Mesothelial cell of epicardium (in vitro differentiated cells): Measurements from ENCODE around the gene MAPK8IP3. TPM values are rescaled to one million over a fixed set of nuclear protein-coding genes. Genes with fewer than 3 reads are reported as not detected.

ENCODE experiments used
- DNase-seq, 2 experiments: peaks; one replicate each; pipeline ENCODE4 v3.0.0; 2021; ENCODE audit warnings: low spot score in 2 of 2; ENCODE audit not compliant: unreplicated experiment in 2 of 2
- H3K27ac Mint-ChIP-seq: 2 replicates; pipeline ENCODE4 v1.8.0; 2021; ENCODE audit warnings: mixed read lengths
- H3K27me3 Mint-ChIP-seq: 2 replicates; pipeline ENCODE4 v1.8.0; 2021; ENCODE audit warnings: low read depth, mixed read lengths
- H3K36me3 Mint-ChIP-seq: 2 replicates; pipeline ENCODE4 v1.8.0; 2021; ENCODE audit warnings: mixed read lengths
- H3K4me1 Mint-ChIP-seq: 2 replicates; pipeline ENCODE4 v1.8.0; 2021; ENCODE audit warnings: mixed read lengths
- H3K4me3 Mint-ChIP-seq: 2 replicates; pipeline ENCODE4 v1.8.0; 2021; ENCODE audit warnings: mild to moderate bottlenecking, moderate library complexity, mixed read lengths
- H3K9me3 Mint-ChIP-seq: 2 replicates; pipeline ENCODE4 v1.8.0; 2021; ENCODE audit warnings: mixed read lengths
- CTCF ChIP-seq: fragments of 200-600 bp; sonication (generic); IDR thresholded peaks from one replicate; pipeline ENCODE4 v1.5.0; 2021; ENCODE audit warnings: antibody characterized with exemption; ENCODE audit not compliant: unreplicated experiment
- total RNA-seq: library from RNA; stranded (reverse); gene quantifications from 3 replicates; pipeline ENCODE4 v1.2.1, GENCODE V29; 2021

MAPK8IP3 gene
- total RNA-seq, 1 donor from 2014 or later = 182 TPM

GRCh38 chr16:1689853-1690252, 16.1 kb upstream of the MAPK8IP3 start:
- peaks cover 5% of the 10 kb centered on the region for H3K9me3 Mint-ChIP-seq
- no peak for TF ChIP-seq CTCF
- peak overlapping the region; percentile 93 for H3K27ac Mint-ChIP-seq
- no peak for DNase-seq
- H3K4me1 Mint-ChIP-seq = peaks cover 10% of the 10 kb centered on the region
- H3K4me3 Mint-ChIP-seq = no peak overlapping the region
- peaks cover 58% of the 10 kb centered on the region for H3K36me3 Mint-ChIP-seq
- no peaks in the 10 kb centered on the region for H3K27me3 Mint-ChIP-seq

- no peak for DNase-seq
- no peak overlapping the region for H3K4me3 Mint-ChIP-seq
- TF ChIP-seq CTCF = no peak
- no peaks in the 10 kb centered on the region for H3K27me3 Mint-ChIP-seq
- H3K4me1 Mint-ChIP-seq = peaks cover 10% of the 10 kb centered on the region
- peak overlapping the region; percentile 93 for H3K27ac Mint-ChIP-seq
- peaks cover 5% of the 10 kb centered on the region for H3K9me3 Mint-ChIP-seq
- H3K36me3 Mint-ChIP-seq = peaks cover 55% of the 10 kb centered on the region
Measured at GRCh38 chr16:1690810-1691209, 15.2 kb upstream of the MAPK8IP3 start.

- H3K27ac Mint-ChIP-seq = no peak overlapping the region
Measured at GRCh38 chr16:1691276-1691675, 14.7 kb upstream of the MAPK8IP3 start.

GRCh38 chr16:1691956-1692355, 14.0 kb upstream of the MAPK8IP3 start:
- Mint-ChIP-seq H3K9me3 (peaks cover 11% of the 10 kb centered on the region), H3K27me3 (no peaks in the 10 kb centered on the region), H3K36me3 (peaks cover 59% of the 10 kb centered on the region), H3K4me1 (peaks cover 10% of the 10 kb centered on the region), H3K27ac (no peak overlapping the region), H3K4me3 (no peak overlapping the region)
- TF ChIP-seq CTCF = no peak
- DNase-seq = no peak

More at GRCh38 chr16:1691276-1691675, 14.7 kb upstream of the MAPK8IP3 start:
- H3K4me1 Mint-ChIP-seq = peaks cover 10% of the 10 kb centered on the region
- no peaks in the 10 kb centered on the region for H3K27me3 Mint-ChIP-seq
- no peak overlapping the region for H3K4me3 Mint-ChIP-seq
- TF ChIP-seq CTCF = no peak
- DNase-seq = no peak
- H3K36me3 Mint-ChIP-seq = peaks cover 54% of the 10 kb centered on the region
- peaks cover 5% of the 10 kb centered on the region for H3K9me3 Mint-ChIP-seq

- H3K36me3 Mint-ChIP-seq = peaks cover 47% of the 10 kb centered on the region
- H3K27me3 Mint-ChIP-seq = no peaks in the 10 kb centered on the region
- H3K4me1 Mint-ChIP-seq = peaks cover 3% of the 10 kb centered on the region
- H3K27ac Mint-ChIP-seq = no peak overlapping the region
- no peak for TF ChIP-seq CTCF
- peaks cover 11% of the 10 kb centered on the region for H3K9me3 Mint-ChIP-seq
- no peak for DNase-seq
- no peak overlapping the region for H3K4me3 Mint-ChIP-seq
Measured at GRCh38 chr16:1696863-1697262, 9.1 kb upstream of the MAPK8IP3 start.

- H3K27ac Mint-ChIP-seq = no peak overlapping the region
- no peak for TF ChIP-seq CTCF
- H3K27me3 Mint-ChIP-seq = no peaks in the 10 kb centered on the region
- peaks cover 11% of the 10 kb centered on the region for H3K9me3 Mint-ChIP-seq
- no peak overlapping the region for H3K4me3 Mint-ChIP-seq
- no peak for DNase-seq
- H3K36me3 Mint-ChIP-seq = peaks cover 33% of the 10 kb centered on the region
- peaks cover 3% of the 10 kb centered on the region for H3K4me1 Mint-ChIP-seq
Measured at GRCh38 chr16:1698680-1699079, 7.3 kb upstream of the MAPK8IP3 start.
